GM18867 (cell line): ENCODE results near the gene SNX30.
A peak's percentile ranks its signal among the peaks of the same experiment; 100 is the strongest.

Source experiments
- ATAC-seq: cut with Tn5 transposase; IDR thresholded peaks from one replicate; pipeline ENCODE4 v1.9.1; 2021; ENCODE audit warnings: mild to moderate bottlenecking, moderate library complexity; ENCODE audit not compliant: unreplicated experiment

Gene SNX30

DNA sequence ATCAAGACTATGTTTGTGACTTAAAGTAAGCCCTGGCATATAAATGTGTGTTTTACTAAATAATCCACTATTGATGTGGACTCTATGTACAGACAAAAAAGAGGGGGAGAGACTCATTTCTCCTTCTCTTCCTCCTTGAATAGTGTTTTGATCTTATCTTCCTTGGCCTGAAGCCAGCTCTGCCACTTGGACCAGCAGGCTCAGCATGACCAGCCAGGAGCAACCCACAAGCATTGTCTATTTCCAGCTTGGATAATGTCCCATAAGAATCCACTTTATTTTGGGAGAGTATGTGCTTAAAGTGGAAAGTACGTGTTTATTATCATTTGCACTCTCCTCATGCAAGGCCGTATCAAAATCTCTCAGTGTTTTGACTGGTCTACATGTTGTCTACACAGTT, 164.0 kb downstream of the SNX30 start:
- no peak for ATAC-seq

DNA sequence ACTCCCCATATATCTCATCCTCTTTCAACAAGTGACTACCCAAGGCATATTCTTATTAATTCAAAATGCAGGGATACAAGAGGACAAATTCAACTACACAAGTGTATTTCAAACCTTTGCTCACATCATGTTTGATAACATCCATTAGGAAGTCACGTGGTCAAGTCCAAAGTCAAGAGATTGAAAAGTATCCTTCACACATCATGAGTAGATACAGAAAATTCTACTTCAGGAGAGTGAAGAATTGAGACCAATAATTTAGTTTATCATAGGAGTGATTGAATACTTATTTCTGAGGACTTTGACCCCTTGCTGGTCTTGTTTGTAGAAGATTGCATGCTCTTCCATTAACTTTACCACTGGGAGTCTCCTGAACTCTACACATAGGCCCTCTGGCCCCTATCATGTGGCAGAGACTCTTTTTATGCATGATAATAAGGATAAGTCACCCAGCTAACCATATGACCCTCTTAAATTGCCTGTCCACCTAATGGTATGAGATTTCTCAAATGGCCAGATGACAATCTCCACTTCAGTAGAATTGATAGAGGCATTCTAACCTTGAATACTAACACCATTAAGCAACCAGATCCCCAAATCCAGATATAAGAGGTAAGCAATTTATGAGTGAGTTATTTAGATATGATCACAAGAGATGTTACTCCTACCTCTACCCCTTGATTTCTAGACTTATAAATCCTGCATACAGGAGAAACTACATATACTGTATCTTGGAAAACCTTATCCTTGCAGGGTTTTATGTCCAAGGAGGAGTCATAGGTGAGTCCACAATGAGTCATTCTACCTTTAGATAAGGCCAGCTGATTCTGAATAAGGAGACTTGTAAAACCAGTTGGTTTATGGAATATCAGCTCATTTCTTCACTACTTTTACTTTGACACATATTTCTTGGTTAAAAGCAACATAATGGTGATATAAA, 166.8 kb downstream of the SNX30 start:
- ATAC-seq, result no peak

DNA sequence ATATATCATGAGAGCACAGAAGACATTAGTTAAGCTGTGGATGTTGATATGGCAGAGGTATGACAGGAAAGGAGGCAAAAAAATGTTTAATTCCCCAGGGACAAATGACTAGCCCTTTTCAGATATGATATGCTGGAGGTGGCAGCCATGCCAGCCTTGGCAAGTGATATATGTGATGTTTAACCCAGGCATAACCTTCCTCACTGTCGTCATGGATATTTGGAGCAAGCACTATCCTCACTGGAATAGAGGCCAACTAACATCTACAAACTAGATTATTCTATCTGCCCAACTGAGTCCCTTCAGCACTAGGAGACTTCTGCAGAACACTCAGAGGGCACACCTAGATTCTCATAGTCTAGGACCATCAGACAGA, 167.4 kb downstream of the SNX30 start:
- no peak for ATAC-seq

DNA sequence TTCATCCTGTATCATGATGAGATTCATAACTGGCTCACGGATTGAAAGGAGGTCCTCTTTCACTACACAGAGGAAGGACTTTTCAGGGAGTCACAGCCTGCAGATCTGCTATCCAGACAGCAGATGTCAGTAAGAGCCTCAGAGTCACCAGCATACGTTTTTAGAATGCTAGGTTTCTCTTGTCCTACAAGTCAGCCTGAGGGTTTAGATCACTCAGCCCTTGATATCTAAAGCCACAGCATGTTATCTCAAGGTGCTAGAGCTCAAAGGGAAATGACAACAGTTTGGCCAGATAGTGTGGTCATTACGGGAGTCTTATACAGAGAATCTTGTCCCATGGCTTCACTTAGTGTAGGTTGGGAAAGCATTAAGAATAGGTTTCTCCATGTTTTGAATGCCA, 171.0 kb downstream of the SNX30 start:
- peak; percentile 57 for ATAC-seq
